ENCODE results near the gene ZNF766. TPM values are rescaled to one million over a fixed set of nuclear protein-coding genes. Genes with fewer than 3 reads are reported as not detected.

ZNF766 gene
- total and polyA plus RNA-seq, 2 of the 13 experiments (the other 11 are each of a cell fraction or from before 2014, with no cell fraction given), result 5.2 to 10.3 TPM

- no peak overlapping the region for H3K9ac ChIP-seq (ENCODE audit: insufficient read depth, low read depth, low read length)
- ChIA-PET POLR2A (no interaction called here), CTCF (ENCODE audit: low intra/inter-chr PET ratio, low total read pairs) (no interaction called here)
- H4K20me1 ChIP-seq (ENCODE audit: insufficient read depth, low read length), result no peaks in the 10 kb centered on the region
- no peak overlapping the region for H3K4me2 ChIP-seq (ENCODE audit: low read depth, low read length)
- no TSS peak for BruUV-seq (replicated peaks)
- WGBS (ENCODE audit: low lambda C conversion rate), result 10% methylated on average over 2 of the region's 2 CpGs
- DNase-seq (ENCODE audit: low spot score) (no peak), ATAC-seq (peak; percentile 39; the same call in 2 of the 3 replicates), FAIRE-seq (no peak)
- intact Hi-C loops (cut with micrococcal nuclease; ENCODE audit: unreplicated experiment), result loop anchor here (10.0 kb wide), 1 partner anchor 760 kb away; the partner anchor contains the start of gene CEACAM18
- in situ Hi-C loops (cut with HindIII; ENCODE audit: extremely low pct_ligation_motif_present, low pct_unique_long_range_greater_than_20kb), result loop anchor here (10.0 kb wide), 1 partner anchor 100 kb away; the partner anchor contains the start of gene ZNF616
- no peaks in the 10 kb centered on the region for H3K36me3 ChIP-seq (replicated peaks in 1 of 2; ENCODE audit: control insufficient read depth in 1 of 2, insufficient read depth in 2 of 2, low read length in 2 of 2)
- 0 out of 2 replicates have a peak, but pooled peaks have one; percentile 25 for TF ChIP-seq GATAD2A (CRISPR knock-in tag; IDR thresholded peaks at IDR 0.05)
- peak; percentile 78; the same call in 1 of the 2 replicates for TF ChIP-seq KAT2B (IDR thresholded peaks at IDR 0.05; ENCODE audit: borderline replicate concordance, low read depth, low read length)
- peak; percentile 50 for TF ChIP-seq PAXIP1 (CRISPR knock-in tag; conservative IDR thresholded peaks at IDR 0.05)
- TF ChIP-seq ATF5 (CRISPR knock-in tag; IDR thresholded peaks at IDR 0.05; ENCODE audit: low read depth), result no peak
- TF ChIP-seq ONECUT2 (CRISPR knock-in tag; IDR thresholded peaks at IDR 0.05), result peak; percentile 79
- TF ChIP-seq ARID3A (IDR thresholded peaks at IDR 0.05; ENCODE audit: low read depth, low read length), result peak; percentile 27; the same call in 1 of the 2 replicates
- TF ChIP-seq ZNF749 (CRISPR knock-in tag; IDR thresholded peaks at IDR 0.05; ENCODE audit: borderline replicate concordance), result no peak
- TF ChIP-seq ZNF513 (CRISPR knock-in tag; conservative IDR thresholded peaks at IDR 0.05), result no peak
- no peak for TF ChIP-seq MLX (CRISPR knock-in tag; IDR thresholded peaks at IDR 0.05)
- no peak for TF ChIP-seq PREB (CRISPR knock-in tag; IDR thresholded peaks at IDR 0.05)
- no peak for TF ChIP-seq ZNF572 (CRISPR knock-in tag; IDR thresholded peaks at IDR 0.05)
- no peak for TF ChIP-seq ZFP90 (CRISPR knock-in tag; IDR thresholded peaks at IDR 0.05; ENCODE audit: borderline replicate concordance)
- TF ChIP-seq ZKSCAN1 (IDR thresholded peaks at IDR 0.05; ENCODE audit: low read length), result no peak
- TF ChIP-seq MATR3 (CRISPR knock-in tag; IDR thresholded peaks at IDR 0.05), result no peak
- TF ChIP-seq ZNF883 (CRISPR knock-in tag; IDR thresholded peaks at IDR 0.05; ENCODE audit: not compliant biosample characterization), result no peak
- peak; percentile 21; the same call in 1 of the 2 replicates for TF ChIP-seq HNF4A (CRISPR knock-in tag; IDR thresholded peaks at IDR 0.05)
- H3K4me3 ChIP-seq (replicated peaks in 1 of 3; ENCODE audit: insufficient read depth in 1 of 3, low read depth in 2 of 3, low read length in 3 of 3), result no peak overlapping the region
- H3K27ac ChIP-seq (ENCODE audit: extremely low read length, insufficient read depth, low read length), result no peak overlapping the region
- H2AFZ ChIP-seq (ENCODE audit: low read length), result no peak overlapping the region
- H3K27me3 ChIP-seq (ENCODE audit: control insufficient read depth in 1 of 2, insufficient read depth in 2 of 2, low read length in 2 of 2), result no peaks in the 10 kb centered on the region
- H3K4me1 ChIP-seq (ENCODE audit: insufficient read depth, low read length), result peaks cover 10% of the 10 kb centered on the region
- H3K9me3 ChIP-seq (ENCODE audit: low read length), result no peaks in the 10 kb centered on the region
- no peaks in the 10 kb centered on the region for H3K79me2 ChIP-seq (ENCODE audit: insufficient read depth, low read length)
These were observed 35.0 kb upstream of the ZNF766 start for GRCh38 chr19:52234406-52234805.
